ENCODE data around the gene FBXL20.

GRCh38 chr17:39365242-39365641, 36.2 kb downstream of the FBXL20 start:
- TF ChIP-seq, protein P1, sequence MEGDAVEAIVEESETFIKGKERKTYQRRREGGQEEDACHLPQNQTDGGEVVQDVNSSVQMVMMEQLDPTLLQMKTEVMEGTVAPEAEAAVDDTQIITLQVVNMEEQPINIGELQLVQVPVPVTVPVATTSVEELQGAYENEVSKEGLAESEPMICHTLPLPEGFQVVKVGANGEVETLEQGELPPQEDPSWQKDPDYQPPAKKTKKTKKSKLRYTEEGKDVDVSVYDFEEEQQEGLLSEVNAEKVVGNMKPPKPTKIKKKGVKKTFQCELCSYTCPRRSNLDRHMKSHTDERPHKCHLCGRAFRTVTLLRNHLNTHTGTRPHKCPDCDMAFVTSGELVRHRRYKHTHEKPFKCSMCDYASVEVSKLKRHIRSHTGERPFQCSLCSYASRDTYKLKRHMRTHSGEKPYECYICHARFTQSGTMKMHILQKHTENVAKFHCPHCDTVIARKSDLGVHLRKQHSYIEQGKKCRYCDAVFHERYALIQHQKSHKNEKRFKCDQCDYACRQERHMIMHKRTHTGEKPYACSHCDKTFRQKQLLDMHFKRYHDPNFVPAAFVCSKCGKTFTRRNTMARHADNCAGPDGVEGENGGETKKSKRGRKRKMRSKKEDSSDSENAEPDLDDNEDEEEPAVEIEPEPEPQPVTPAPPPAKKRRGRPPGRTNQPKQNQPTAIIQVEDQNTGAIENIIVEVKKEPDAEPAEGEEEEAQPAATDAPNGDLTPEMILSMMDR (IDR thresholded peaks at IDR 0.05): no peak
- TF ChIP-seq POLR2A (IDR thresholded peaks at IDR 0.05): no peak
